ENCODE results near the gene PKLR.
"Not testable (repeated sequence)": the region's sequence is repeated elsewhere in the genome, so short reads cannot be mapped to it uniquely, and the experiment has no call there.

The PKLR gene

DNA sequence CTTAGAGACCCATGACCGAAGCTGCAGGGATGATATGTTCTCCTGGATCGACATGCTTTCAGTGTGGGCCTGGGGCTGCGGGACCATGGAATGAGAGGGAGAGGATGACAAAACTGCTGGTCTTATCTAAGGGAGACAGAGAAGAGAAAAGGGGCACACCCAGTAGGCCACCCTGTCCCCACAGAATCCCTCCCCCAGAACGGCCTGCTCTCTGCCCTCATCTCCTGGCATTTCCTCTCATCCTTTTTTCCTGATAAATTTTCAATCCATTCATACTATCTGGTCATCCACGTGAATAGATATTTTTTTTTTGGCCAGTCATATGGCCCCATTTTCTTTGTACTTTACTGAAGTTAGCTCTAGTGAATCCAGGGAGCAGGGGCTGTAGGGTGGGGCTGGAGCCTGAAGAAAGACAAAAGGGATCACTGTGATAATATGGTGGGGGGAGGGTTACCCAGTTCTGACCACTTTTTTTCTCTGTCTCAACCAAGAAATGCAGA lies at the start of gene PKLR:
PKLR (minus strand) TSS at position 97 of the 500 bp plus-strand sequence; CDS start at position 54, 43 bp downstream.
- H3K9me3 ChIP-seq (ENCODE audit: low read depth, low read length), result no peaks in the 10 kb centered on the region
- TF ChIP-seq POLR2AphosphoS5 (IDR thresholded peaks at IDR 0.05; ENCODE audit: borderline replicate concordance, low read depth, low read length) (no peak), EZH2 (IDR thresholded peaks at IDR 0.05) (no peak), FOXP2 (optimal IDR thresholded peaks at IDR 0.05; ENCODE audit: control extremely low read depth, extremely low read length, insufficient read depth) (no peak)
- no peak within 1 kb of the TSS for H3K27ac ChIP-seq
- H3K4me3 ChIP-seq, result no peak within 1 kb of the TSS
- DNase-seq (ENCODE audit: low read depth, low spot score), result no peak
- H3K36me3 ChIP-seq (ENCODE audit: insufficient read depth, low read length), result no peaks in the 10 kb centered on the region
- H3K9ac ChIP-seq (ENCODE audit: insufficient read length), result no peak within 1 kb of the TSS

DNA sequence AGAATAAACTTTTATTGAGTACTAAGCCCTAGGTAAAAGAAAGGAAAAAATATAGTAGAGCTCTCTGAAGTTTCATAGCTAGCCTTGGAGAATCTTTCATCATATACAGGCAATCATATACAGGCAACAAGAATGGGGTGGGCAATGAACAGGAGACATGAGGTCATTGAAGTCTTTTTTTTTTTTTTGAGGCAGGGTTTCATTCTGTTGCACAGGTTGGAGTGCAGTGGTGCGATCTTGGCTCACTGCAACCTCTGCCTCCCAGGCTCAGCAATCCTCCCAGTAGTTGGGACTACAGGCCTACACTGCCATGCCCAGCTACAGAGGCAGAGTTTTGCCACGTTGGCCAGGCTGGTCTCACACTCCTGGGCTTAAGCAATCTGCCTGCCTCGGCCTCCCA lies 41.6 kb upstream of the PKLR start:
- no peak overlapping the region for H3K9ac ChIP-seq (ENCODE audit: insufficient read length)
- no peaks in the 10 kb centered on the region for H3K9me3 ChIP-seq (ENCODE audit: low read depth, low read length)
- no peak overlapping the region for H3K27ac ChIP-seq
- H3K4me3 ChIP-seq, result no peak overlapping the region
- no peak for DNase-seq (ENCODE audit: low read depth, low spot score)
- peaks cover 75% of the 10 kb centered on the region for H3K36me3 ChIP-seq (ENCODE audit: insufficient read depth, low read length)
- TF ChIP-seq POLR2AphosphoS5 (IDR thresholded peaks at IDR 0.05; ENCODE audit: borderline replicate concordance, low read depth, low read length), result no peak
- no peak for TF ChIP-seq FOXP2 (optimal IDR thresholded peaks at IDR 0.05; ENCODE audit: control extremely low read depth, extremely low read length, insufficient read depth)
- no peak for TF ChIP-seq EZH2 (IDR thresholded peaks at IDR 0.05)

DNA sequence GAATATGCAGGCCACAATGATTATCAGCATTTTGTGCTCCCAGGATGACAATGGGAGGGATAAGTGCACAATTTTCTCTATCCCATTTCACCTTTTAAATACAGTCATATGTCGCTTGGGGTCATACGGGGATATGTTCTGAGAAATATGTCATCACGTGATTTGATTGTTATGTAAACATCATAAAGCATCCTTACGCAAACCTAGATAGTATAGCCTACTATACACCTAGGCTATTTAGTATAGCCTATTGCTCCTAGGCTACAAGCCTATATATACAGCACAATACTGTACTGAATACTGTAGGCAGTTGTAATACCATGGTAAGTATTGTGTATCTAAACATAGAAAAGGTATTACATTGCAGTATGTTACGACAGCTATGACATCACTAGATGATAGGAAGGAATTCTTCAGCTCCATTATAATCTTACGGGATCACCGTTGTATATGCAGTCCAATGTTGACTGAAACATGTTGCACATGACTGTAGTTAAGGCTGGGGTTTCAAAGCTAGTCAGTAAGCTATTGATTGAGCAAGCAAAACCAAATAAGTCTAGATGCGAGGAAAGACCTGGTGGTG lies 38.4 kb upstream of the PKLR start:
- no peak for DNase-seq (ENCODE audit: low read depth, low spot score)
- TF ChIP-seq FOXP2 (optimal IDR thresholded peaks at IDR 0.05; ENCODE audit: control extremely low read depth, extremely low read length, insufficient read depth), result no peak
- no peak for TF ChIP-seq EZH2 (IDR thresholded peaks at IDR 0.05)
- no peak for TF ChIP-seq POLR2AphosphoS5 (IDR thresholded peaks at IDR 0.05; ENCODE audit: borderline replicate concordance, low read depth, low read length)
- Histone ChIP-seq H3K9ac (ENCODE audit: insufficient read length) (no peak overlapping the region), H3K4me3 (no peak overlapping the region), H3K36me3 (ENCODE audit: insufficient read depth, low read length) (peaks cover 81% of the 10 kb centered on the region), H3K9me3 (ENCODE audit: low read depth, low read length) (no peaks in the 10 kb centered on the region), H3K27ac (no peak overlapping the region)

DNA sequence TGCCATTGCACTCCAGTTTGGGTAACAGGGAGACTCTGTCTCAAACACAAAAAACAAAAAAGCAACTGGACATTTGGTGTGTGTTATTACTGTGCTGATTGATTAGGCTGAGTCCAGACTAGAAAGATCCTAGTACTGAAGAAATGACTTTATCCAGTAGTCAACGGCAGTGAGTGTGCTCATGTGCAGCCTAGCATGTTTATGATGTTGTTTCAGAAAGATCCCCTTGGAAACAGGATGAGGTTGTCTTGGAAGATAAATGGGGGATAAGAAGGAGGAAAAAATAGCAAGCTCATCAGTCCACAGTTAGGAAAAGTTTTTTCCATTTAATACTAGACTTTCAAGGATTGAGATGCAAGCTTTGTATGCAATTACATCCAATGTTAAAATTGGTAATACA lies 33.7 kb upstream of the PKLR start:
- TF ChIP-seq EZH2 (IDR thresholded peaks at IDR 0.05), result no peak
- TF ChIP-seq FOXP2 (optimal IDR thresholded peaks at IDR 0.05; ENCODE audit: control extremely low read depth, extremely low read length, insufficient read depth), result no peak
- TF ChIP-seq POLR2AphosphoS5 (IDR thresholded peaks at IDR 0.05; ENCODE audit: borderline replicate concordance, low read depth, low read length), result no peak
- DNase-seq (ENCODE audit: low read depth, low spot score), result no peak
- peaks cover 69% of the 10 kb centered on the region for H3K36me3 ChIP-seq (ENCODE audit: insufficient read depth, low read length)

DNA sequence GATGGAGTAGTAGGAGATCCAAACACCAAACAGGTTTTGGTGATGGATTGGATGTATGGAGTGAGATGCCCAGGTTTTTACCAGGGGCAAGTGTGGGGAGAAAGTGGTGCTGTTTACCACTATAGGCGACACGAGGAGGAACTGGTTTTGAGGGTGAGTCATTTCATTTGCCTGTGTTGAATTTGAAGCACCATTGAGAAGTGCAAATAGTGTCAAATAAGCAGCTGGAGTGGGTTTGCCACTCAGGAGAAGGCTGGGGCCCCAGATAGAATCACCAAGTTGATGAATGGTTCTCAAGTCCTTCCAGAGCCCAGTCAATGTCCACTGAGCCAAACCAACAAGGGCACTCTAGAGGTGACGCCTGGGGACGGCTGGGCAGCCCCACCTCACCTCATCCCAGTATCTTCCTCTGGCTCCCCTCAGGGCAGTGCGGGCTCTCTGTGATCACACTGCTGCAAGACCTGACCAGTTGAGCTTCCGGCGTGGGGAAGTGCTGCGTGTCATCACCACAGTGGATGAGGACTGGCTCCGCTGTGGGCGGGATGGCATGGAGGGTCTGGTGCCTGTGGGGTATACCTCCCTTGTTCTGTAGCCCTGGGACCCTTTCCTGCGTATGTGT lies 28.9 kb upstream of the PKLR start:
- DNase-seq (ENCODE audit: low read depth, low spot score), result no peak
- Histone ChIP-seq H3K4me3 (no peak overlapping the region), H3K27ac (no peak overlapping the region), H3K36me3 (ENCODE audit: insufficient read depth, low read length) (peaks cover 31% of the 10 kb centered on the region), H3K9me3 (ENCODE audit: low read depth, low read length) (no peaks in the 10 kb centered on the region), H3K9ac (ENCODE audit: insufficient read length) (no peak overlapping the region)
- no peak for TF ChIP-seq FOXP2 (optimal IDR thresholded peaks at IDR 0.05; ENCODE audit: control extremely low read depth, extremely low read length, insufficient read depth)
- no peak for TF ChIP-seq EZH2 (IDR thresholded peaks at IDR 0.05)
- no peak for TF ChIP-seq POLR2AphosphoS5 (IDR thresholded peaks at IDR 0.05; ENCODE audit: borderline replicate concordance, low read depth, low read length)

More for the DNA sequence above, 33.7 kb upstream of the PKLR start:
- Histone ChIP-seq H3K27ac (no peak overlapping the region), H3K4me3 (no peak overlapping the region), H3K9me3 (ENCODE audit: low read depth, low read length) (no peaks in the 10 kb centered on the region), H3K9ac (ENCODE audit: insufficient read length) (no peak overlapping the region)

DNA sequence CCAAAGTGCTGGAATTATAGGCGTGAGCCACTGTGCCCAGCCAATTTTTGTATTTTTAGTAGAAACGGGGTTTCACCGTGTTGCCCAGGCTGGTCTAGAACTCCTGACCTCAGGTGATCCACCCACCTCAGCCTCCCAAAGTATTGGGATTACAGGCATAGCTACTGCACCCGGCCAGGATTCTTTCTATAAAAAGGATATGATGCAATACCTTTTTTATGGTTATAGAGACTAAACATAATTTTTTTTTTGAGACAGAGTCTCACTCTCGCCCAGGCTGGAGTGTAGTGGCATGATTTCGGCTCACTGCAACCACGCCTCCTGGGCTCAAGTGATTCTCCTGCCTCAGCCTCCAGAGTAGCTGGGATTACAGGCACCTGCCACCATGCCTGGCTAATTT lies 27.6 kb upstream of the PKLR start:
- peak overlapping the region; percentile 19; the same call in 1 of the 2 replicates for H3K27ac ChIP-seq
- not testable (repeated sequence) for DNase-seq (ENCODE audit: low read depth, low spot score); H3K4me3 ChIP-seq; H3K9ac ChIP-seq (ENCODE audit: insufficient read length); H3K9me3 ChIP-seq (ENCODE audit: low read depth, low read length)
- H3K36me3 ChIP-seq (ENCODE audit: insufficient read depth, low read length), result peaks cover 24% of the 10 kb centered on the region

DNA sequence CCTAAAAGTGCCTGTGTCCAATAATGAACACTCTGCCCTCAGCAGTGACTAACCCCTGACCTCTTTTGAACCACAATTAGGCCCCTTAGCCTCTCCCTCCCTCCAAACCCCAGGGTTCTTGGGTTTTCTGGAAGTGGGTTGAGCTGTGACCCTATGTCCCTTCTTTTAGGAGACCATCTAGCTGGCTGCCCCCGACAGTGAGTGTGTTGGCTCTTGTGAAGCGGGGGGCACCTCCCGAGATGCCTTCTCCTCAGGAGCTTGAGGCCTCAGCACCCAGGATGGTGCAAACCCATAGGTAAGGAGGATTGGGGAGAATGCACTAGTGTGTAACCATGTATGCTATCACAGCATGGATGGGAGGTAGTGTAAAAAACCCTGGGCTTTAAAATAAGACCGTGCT lies 26.7 kb upstream of the PKLR start:
- DNase-seq (ENCODE audit: low read depth, low spot score), result no peak
- H3K4me3 ChIP-seq, result no peak overlapping the region
- no peaks in the 10 kb centered on the region for H3K9me3 ChIP-seq (ENCODE audit: low read depth, low read length)
- TF ChIP-seq POLR2AphosphoS5 (IDR thresholded peaks at IDR 0.05; ENCODE audit: borderline replicate concordance, low read depth, low read length) (no peak), EZH2 (IDR thresholded peaks at IDR 0.05) (no peak), FOXP2 (optimal IDR thresholded peaks at IDR 0.05; ENCODE audit: control extremely low read depth, extremely low read length, insufficient read depth) (no peak)
- no peak overlapping the region; the same call in 1 of the 2 replicates for H3K27ac ChIP-seq
- H3K9ac ChIP-seq (ENCODE audit: insufficient read length), result no peak overlapping the region
- H3K36me3 ChIP-seq (ENCODE audit: insufficient read depth, low read length), result peaks cover 17% of the 10 kb centered on the region

DNA sequence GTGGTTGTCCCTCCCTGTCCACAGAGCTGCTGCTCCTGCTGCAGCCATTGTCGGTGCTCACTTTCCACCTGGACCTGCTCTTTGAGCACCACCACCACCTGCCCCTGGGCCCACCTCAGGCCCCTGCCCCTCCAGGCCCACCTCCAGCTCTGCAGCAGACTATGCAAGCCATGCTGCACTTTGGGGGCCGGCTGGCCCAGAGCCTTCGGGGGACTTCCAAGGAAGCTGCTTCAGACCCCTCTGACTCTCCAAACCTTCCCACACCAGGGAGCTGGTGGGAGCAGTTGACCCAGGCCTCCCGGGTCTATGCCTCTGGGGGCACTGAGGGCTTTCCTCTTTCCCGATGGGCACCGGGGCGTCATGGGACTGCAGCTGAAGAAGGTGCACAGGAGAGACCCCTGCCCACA lies 25.4 kb upstream of the PKLR start:
- no peak overlapping the region for H3K9ac ChIP-seq (ENCODE audit: insufficient read length)
- no peak overlapping the region; the same call in 1 of the 2 replicates for H3K27ac ChIP-seq
- no peak overlapping the region for H3K4me3 ChIP-seq
- DNase-seq (ENCODE audit: low read depth, low spot score), result no peak
- no peak for TF ChIP-seq POLR2AphosphoS5 (IDR thresholded peaks at IDR 0.05; ENCODE audit: borderline replicate concordance, low read depth, low read length)
- no peak for TF ChIP-seq EZH2 (IDR thresholded peaks at IDR 0.05)
- TF ChIP-seq FOXP2 (optimal IDR thresholded peaks at IDR 0.05; ENCODE audit: control extremely low read depth, extremely low read length, insufficient read depth), result no peak
- no peaks in the 10 kb centered on the region for H3K9me3 ChIP-seq (ENCODE audit: low read depth, low read length)
- peaks cover 17% of the 10 kb centered on the region for H3K36me3 ChIP-seq (ENCODE audit: insufficient read depth, low read length)
